Stimulated activated naive CD4-positive, alpha-beta T cell (primary cell): ENCODE results near the gene BBS4.
"Not testable (repeated sequence)": the region's sequence is repeated elsewhere in the genome, so short reads cannot be mapped to it uniquely, and the experiment has no call there.

Experiments used
- DNase-seq, 6 experiments: peaks; one replicate each; lab custom pipeline; 2025; lab: John Stamatoyannopoulos, UW

The BBS4 gene, protein sequence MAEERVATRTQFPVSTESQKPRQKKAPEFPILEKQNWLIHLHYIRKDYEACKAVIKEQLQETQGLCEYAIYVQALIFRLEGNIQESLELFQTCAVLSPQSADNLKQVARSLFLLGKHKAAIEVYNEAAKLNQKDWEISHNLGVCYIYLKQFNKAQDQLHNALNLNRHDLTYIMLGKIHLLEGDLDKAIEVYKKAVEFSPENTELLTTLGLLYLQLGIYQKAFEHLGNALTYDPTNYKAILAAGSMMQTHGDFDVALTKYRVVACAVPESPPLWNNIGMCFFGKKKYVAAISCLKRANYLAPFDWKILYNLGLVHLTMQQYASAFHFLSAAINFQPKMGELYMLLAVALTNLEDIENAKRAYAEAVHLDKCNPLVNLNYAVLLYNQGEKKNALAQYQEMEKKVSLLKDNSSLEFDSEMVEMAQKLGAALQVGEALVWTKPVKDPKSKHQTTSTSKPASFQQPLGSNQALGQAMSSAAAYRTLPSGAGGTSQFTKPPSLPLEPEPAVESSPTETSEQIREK

DNA sequence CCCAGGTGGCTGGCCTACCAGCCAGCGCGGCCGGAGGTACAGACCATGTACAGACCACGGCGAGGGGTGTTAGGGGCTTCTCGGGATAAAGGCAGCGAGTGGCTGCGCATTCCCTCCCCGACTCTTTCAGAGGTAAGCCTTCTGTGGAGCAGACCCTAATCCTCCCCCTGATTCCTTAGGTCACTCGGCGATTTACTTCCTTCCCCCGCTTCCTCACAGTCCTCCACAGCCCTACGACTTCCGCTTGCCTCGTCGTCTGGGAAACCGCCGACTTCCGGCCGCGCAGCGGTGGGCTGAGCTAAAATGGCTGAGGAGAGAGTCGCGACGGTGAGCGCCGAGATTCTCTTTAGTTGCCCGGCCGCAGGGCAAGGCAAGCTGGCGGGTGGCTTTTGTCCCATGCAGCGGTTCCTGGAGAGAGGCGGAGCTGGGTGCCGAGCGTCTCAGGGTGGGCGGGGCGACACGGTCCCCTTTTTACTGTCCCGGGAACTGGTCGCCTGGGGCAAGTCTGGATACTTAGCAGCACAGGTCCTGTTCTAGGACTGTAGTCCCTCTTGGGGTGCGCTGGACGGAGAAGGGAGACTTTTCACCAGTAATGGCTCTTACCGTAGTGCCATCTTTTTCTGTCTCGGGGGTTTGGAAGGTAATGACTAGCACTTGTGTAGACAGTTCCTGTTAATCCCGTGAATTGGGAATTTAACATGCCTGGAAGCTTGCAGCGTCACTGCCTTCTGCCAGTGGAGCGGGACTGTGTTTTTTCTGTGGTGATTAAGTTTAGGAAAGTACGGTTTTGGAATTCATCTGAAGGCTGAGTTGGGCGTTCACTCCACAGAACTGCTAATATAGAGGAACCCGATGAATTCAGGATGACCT is at the start of gene BBS4, which contains the start of gene HIGD2B:
Gene BBS4 (plus strand): TSS at position 283 of the 870 bp plus-strand sequence. CDS start 21 bp downstream, at position 304.
Gene HIGD2B (minus strand): TSS at position 258 of the 870 bp plus-strand sequence. CDS start 9,808 bp downstream, outside the sequence.
- no peak for DNase-seq

DNA sequence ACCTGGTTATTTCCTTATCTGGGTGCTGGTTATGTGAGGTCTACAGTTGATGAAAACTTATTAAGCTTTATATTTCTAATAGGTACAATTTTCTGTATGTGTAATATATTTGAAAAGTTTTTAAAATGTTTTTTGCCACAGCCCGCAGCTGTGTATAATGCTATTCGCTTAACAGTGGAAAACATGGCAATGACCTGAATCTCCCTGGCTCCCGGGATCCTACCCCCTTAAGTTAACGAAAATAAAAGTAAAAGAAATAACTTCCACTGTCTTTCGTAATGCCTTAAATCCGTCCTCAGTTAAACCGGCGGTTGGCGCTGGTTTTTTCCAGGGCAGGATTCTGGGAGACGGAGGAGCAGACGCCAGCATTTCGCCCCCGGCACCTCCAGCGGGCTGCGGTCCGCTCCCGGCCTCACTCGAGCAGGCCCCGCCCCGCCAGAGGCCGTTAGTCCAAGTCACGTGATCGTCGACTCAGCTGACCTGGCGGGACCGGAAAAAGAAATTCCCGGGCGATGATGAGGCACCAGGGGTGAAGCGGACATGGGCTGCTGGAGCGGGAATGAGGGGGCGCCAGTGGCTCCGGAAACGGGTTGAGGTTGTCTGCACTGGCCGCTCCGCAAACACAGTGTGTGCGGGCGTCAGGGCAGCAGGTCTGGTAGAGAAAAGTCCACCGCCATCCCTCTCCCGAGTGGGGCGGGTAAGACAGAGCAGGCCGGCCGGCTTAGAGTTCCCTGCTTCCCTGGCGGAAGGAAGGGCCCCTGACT is 49.3 kb upstream of the BBS4 start:
- DNase-seq, result not testable (repeated sequence)

- DNase-seq, result not testable (repeated sequence)
These were observed 46.1 kb upstream of the BBS4 start for GRCh38 chr15:72639759-72640483.

- DNase-seq, result not testable (repeated sequence)
These were observed 43.7 kb upstream of the BBS4 start for GRCh38 chr15:72642271-72642670.

DNA sequence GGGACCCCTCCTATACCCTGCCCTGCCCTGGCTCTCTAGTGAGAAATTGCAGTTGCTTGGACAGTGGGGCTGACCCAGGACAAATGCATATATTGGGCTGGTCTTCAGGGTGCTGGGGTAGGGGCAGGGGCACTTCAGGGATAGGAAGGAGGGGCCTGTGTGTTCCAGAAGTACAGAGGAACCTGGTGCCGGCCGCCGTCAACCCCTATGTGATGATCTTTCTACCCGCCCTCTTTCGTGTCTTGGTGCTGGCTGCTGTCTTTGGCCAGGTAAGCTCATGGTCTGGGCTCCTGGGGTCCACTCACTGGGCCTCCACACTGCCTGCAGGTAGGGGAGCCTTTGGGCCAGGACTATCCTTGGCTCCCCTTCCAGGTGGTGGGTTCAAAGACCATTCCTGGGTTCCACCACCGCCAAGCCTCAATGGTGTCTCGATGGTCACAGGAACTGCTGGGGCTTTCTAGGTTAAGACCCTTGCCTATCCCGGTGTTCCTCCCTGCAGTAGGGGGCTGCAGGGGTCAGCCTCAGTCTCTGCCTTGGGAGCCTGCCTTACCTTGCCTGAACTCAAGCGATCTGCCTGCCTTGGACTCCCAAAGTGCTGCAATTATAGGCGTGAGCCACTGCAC is 37.3 kb upstream of the BBS4 start:
- not testable (repeated sequence) for DNase-seq

- DNase-seq, result not testable (repeated sequence)
These were observed 31.6 kb upstream of the BBS4 start, which contains the start of gene GOLGA6B for GRCh38 chr15:72654397-72654796. Gene GOLGA6B (plus strand): TSS chr15:72654697. CDS start chr15:72654738, 41 bp downstream.

- not testable (repeated sequence) for DNase-seq
These were observed 30.0 kb upstream of the BBS4 start for GRCh38 chr15:72656014-72656413.

DNA sequence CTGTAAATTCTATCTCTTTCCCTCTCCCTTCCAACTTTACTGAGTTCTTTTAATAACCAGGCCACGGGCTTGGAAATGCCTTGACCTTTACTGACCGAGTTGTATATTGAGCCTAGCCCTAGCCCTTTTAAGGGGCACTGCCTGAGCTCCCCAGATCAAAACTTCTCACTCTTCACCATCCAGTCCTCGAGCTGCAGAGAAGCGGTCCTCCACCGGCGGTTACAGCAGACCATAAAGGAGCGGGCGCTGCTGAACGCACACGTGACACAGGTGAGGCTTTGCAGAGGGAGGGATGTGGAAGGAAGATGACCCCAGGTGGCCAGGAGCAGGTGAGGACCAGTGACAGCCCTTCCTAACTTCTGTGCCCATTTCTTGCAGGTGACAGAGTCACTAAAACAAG is 24.9 kb upstream of the BBS4 start:
- not testable (repeated sequence) for DNase-seq

DNA sequence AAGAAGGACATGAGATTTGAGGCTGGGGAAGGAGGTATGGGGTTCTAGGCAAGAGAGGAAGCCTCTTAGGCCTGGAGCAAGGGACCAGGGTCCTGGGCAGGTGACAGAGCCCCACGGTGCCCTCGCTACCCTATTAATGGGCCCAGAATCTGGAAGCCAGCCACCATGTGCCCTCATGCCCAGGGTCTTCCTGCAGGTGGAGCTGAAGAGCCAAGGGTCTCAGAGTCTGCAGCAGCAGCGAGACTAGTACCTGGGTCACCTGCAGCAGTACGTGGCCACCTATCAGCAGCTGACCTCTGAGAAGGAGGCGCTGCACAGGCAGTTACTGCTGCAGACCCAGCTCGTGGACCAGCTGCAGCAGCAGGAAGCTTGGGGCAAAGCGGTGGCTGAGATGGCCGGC is 22.1 kb upstream of the BBS4 start:
- not testable (repeated sequence) for DNase-seq

GRCh38 chr15:72665706-72666105 is 20.3 kb upstream of the BBS4 start:
- not testable (repeated sequence) for DNase-seq

- not testable (repeated sequence) for DNase-seq
These were observed 16.2 kb upstream of the BBS4 start for GRCh38 chr15:72669803-72670202.

GRCh38 chr15:72670656-72671352 is 15.2 kb upstream of the BBS4 start:
- DNase-seq, result not testable (repeated sequence)

DNA sequence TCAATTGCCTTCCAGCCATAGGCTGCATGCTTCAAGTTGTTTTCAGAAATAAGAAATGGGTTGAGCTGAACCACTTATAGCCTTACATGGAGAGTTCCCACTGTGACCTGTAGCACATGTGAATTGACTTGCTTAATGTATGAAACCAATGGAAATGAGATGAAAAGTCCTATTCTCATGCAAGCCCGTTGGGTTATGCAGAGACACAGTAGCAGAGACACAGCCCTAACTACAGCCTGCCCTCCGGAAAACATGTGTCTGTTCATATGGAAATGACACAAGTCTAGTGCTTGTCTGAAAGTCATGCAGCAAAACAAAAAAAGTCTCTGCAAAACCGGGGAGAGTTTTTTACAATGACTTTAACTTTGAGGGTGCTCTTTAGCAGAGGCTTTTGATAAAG is 14.5 kb upstream of the BBS4 start:
- no peak for DNase-seq

GRCh38 chr15:72676838-72677237 is 9.2 kb upstream of the BBS4 start:
- DNase-seq, result no peak

DNA sequence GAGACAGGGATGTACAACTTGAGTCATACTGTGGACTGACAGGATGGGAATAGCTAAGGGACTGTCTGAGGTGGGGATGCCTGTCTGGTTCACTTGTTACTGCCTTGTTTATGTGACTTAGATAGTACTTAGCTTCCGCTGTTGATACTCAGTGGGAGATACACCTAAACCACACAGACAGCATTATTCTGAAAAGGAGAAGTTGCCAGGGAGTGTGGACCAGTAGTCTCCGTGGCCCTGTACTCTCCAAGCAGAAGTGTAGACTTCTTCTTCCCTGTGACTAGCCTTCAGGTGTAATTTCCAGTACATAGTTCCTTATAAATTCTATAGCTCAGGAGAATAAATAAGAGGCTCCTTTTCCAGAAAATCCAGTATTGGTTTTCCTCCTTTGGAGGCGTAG is 5.1 kb upstream of the BBS4 start:
- no peak for DNase-seq

- no peak for DNase-seq
These were observed 3.2 kb upstream of the BBS4 start for GRCh38 chr15:72682772-72683171.

DNA sequence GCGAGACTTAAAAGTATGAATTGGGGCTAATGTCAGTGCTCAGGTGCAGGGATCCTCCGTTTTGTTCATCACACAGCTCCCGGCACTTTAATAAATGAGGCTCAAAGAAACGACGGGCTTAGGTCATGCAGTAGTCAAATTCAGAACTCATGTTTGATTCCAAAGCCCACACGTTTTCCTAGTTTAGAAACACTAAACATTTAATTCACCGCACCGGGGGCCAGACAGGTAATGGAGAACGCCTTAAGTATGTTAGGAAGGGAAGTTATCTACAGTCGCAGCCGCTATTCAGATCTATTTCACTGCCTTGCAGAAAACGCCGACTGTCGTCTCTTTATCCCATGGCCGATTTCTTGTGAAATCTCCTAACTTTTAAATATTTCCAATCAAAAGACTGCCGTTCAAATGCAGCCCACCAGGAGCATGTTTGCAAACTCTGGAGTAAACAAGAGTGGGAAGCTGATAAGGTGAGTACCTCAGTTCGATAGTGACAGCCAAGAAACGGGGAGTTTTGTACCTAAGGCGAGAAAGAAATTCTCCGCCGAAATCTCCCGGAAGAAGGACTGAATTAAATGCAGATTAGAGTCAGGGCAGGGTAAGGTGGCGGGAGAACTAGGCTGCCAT is 594 bp upstream of the BBS4 start:
- DNase-seq, result no peak

DNA sequence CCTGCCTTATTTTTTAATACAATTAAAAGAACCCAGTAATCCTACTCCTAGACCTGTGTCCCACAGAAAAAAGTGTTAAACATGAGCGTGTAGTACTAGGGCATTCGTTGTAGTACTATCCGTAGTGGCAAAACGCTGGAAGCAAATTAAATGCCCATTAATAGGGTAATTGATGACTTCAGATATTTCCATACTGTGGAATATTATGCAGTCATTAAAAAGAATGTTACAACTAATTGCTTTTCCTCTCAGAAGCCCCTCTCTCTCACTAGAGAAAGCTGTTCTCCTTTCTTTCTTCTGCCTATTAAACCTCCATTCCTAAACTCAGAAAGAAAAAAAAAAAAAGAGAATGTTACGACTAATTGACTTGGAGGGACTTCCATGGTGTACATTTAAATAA is 2.7 kb downstream of the BBS4 start:
- no peak for DNase-seq

GRCh38 chr15:72690938-72691337 is 4.9 kb downstream of the BBS4 start:
- no peak for DNase-seq
